H9 (cell line): ENCODE data around the gene LIMK2. TPM values are rescaled to one million over a fixed set of nuclear protein-coding genes. Genes with fewer than 3 reads are reported as not detected.
"Not testable (repeated sequence)": the region's sequence is repeated elsewhere in the genome, so short reads cannot be mapped to it uniquely, and the experiment has no call there.

Experiments
- DNase-seq: peaks from one replicate; pipeline ENCODE4 v3.0.0-alpha.2; 2017
- H2AFZ ChIP-seq: one replicate; pipeline ENCODE4 v1.6.1; 2013; ENCODE audit warnings: mild to moderate bottlenecking, low read length, control low read depth, moderate library complexity
- H2AK5ac ChIP-seq: 2 replicates; pipeline ENCODE4 v1.6.1; 2013; ENCODE audit warnings: low read length, control low read depth, mixed read lengths; ENCODE audit not compliant: insufficient read length
- H2BK120ac ChIP-seq: one replicate; pipeline ENCODE4 v1.6.1; 2013; ENCODE audit warnings: low read depth, mild to moderate bottlenecking, low read length, control low read depth, inconsistent platforms; ENCODE audit not compliant: poor library complexity, severe bottlenecking
- H2BK12ac ChIP-seq: 2 replicates; pipeline ENCODE4 v1.6.1; 2013; ENCODE audit warnings: low read length, control low read depth, mixed read lengths, low read depth; ENCODE audit not compliant: insufficient read length
- H2BK15ac ChIP-seq: 2 replicates; pipeline ENCODE4 v1.6.1; 2013; ENCODE audit warnings: low read depth, low read length, control low read depth
- H2BK20ac ChIP-seq: one replicate; pipeline ENCODE4 v1.6.1; 2013; ENCODE audit warnings: low read depth, mild to moderate bottlenecking, low read length, control low read depth, inconsistent platforms; ENCODE audit not compliant: poor library complexity, severe bottlenecking
- H2BK5ac ChIP-seq: 2 replicates; pipeline ENCODE4 v1.6.1; 2013; ENCODE audit warnings: low read length, control low read depth, mixed read lengths; ENCODE audit not compliant: insufficient read length
- H3K14ac ChIP-seq: 2 replicates; pipeline ENCODE4 v1.6.1; 2013; ENCODE audit warnings: low read length, control low read depth; ENCODE audit not compliant: insufficient read depth
- H3K18ac ChIP-seq: 2 replicates; pipeline ENCODE4 v1.6.1; 2013; ENCODE audit warnings: low read depth, mild to moderate bottlenecking, mixed read lengths, low read length, control low read depth; ENCODE audit not compliant: insufficient read length
- H3K23ac ChIP-seq: 2 replicates; pipeline ENCODE4 v1.6.1; 2013; ENCODE audit warnings: low read length, control low read depth, mixed read lengths, low read depth; ENCODE audit not compliant: insufficient read length
- H3K23me2 ChIP-seq: 2 replicates; pipeline ENCODE4 v1.6.1; 2013; ENCODE audit warnings: low read depth, mild to moderate bottlenecking, mixed read lengths, low read length, control low read depth; ENCODE audit not compliant: insufficient read length, poor library complexity, severe bottlenecking
- H3K27ac ChIP-seq: 2 replicates; pipeline ENCODE4 v1.5.1; 2013; ENCODE audit warnings: low read length, control low read depth, mixed read lengths, low read depth; ENCODE audit not compliant: insufficient read length
- H3K27me3 ChIP-seq: 2 replicates; pipeline ENCODE4 v1.6.1; 2013; ENCODE audit warnings: low read length, control low read depth, inconsistent platforms; ENCODE audit not compliant: insufficient read depth
- H3K4ac ChIP-seq: 2 replicates; pipeline ENCODE4 v1.6.1; 2013; ENCODE audit warnings: low read depth, mild to moderate bottlenecking, control low read depth, inconsistent platforms, low read length, moderate library complexity
- H3K4me1 ChIP-seq: 2 replicates; pipeline ENCODE4 v1.6.1; 2013; ENCODE audit warnings: low read length, control low read depth, inconsistent platforms; ENCODE audit not compliant: insufficient read depth
- H3K4me2 ChIP-seq: 2 replicates; pipeline ENCODE4 v1.6.1; 2013; ENCODE audit warnings: low read length, control low read depth, mixed read lengths; ENCODE audit not compliant: insufficient read length, insufficient read depth
- H3K56ac ChIP-seq: 2 replicates; pipeline ENCODE4 v1.6.1; 2013; ENCODE audit warnings: low read depth, mild to moderate bottlenecking, mixed read lengths, low read length, control low read depth; ENCODE audit not compliant: insufficient read length
- H3K79me1 ChIP-seq: 2 replicates; pipeline ENCODE4 v1.6.1; 2013; ENCODE audit warnings: low read depth, mild to moderate bottlenecking, moderate library complexity, low read length, control low read depth, inconsistent platforms; ENCODE audit not compliant: insufficient read depth, poor library complexity, severe bottlenecking
- H3K79me2 ChIP-seq: 2 replicates; pipeline ENCODE4 v1.6.1; 2013; ENCODE audit warnings: low read length, control low read depth, inconsistent platforms; ENCODE audit not compliant: insufficient read depth
- H3K9ac ChIP-seq: 2 replicates; pipeline ENCODE4 v1.6.1; 2013; ENCODE audit warnings: low read length, control low read depth, mixed read lengths; ENCODE audit not compliant: insufficient read length; ENCODE audit errors: extremely low read depth
- H3K9me3 ChIP-seq: one replicate; pipeline ENCODE4 v1.6.1; 2013; ENCODE audit warnings: low read depth, low read length, inconsistent platforms; ENCODE audit not compliant: control insufficient read depth
- H3T11ph ChIP-seq: one replicate; pipeline ENCODE4 v1.6.1; 2013; ENCODE audit warnings: mild to moderate bottlenecking, low read length, control low read depth, inconsistent platforms
- H4K20me1 ChIP-seq: one replicate; pipeline ENCODE4 v1.6.1; 2013; ENCODE audit not compliant: control insufficient read depth, insufficient read length, insufficient read depth
- H4K5ac ChIP-seq: 2 replicates; pipeline ENCODE4 v1.6.1; 2013; ENCODE audit warnings: low read depth, mild to moderate bottlenecking, mixed read lengths, low read length, control low read depth; ENCODE audit not compliant: insufficient read length
- H4K8ac ChIP-seq: replicated peaks from 2 replicates; pipeline ENCODE4 v1.6.1; 2013; ENCODE audit warnings: low read length, control low read depth, mixed read lengths, low read depth; ENCODE audit not compliant: insufficient read length
- H4K91ac ChIP-seq: 2 replicates; pipeline ENCODE4 v1.6.1; 2013; ENCODE audit warnings: low read depth, mild to moderate bottlenecking, moderate library complexity, mixed read lengths, low read length, control low read depth; ENCODE audit not compliant: insufficient read length
- H3K27ac Mint-ChIP-seq, 3 experiments: 2 replicates in 2 of 3; 3 replicates in 1 of 3; pipeline ENCODE4 v1.8.0; 2020 to 2021; ENCODE audit warnings: mixed read lengths in 3 of 3, mild to moderate bottlenecking in 1 of 3, moderate library complexity in 1 of 3
- H3K27me3 Mint-ChIP-seq: 2 replicates; pipeline ENCODE4 v1.8.0; 2021; ENCODE audit warnings: low read depth, mild to moderate bottlenecking, moderate library complexity, mixed read lengths
- H3K36me3 Mint-ChIP-seq, 3 experiments: 2 replicates in 2 of 3; 3 replicates in 1 of 3; pipeline ENCODE4 v1.8.0; 2020 to 2021; ENCODE audit warnings: low read depth in 3 of 3, mixed read lengths in 3 of 3; ENCODE audit not compliant: insufficient read depth in 1 of 3
- H3K4me1 Mint-ChIP-seq, 2 experiments: 2 replicates each; pipeline ENCODE4 v1.8.0; 2020; ENCODE audit warnings: mixed read lengths in 2 of 2
- H3K4me3 Mint-ChIP-seq, 2 experiments: 2 replicates in 1 of 2; 3 replicates in 1 of 2; pipeline ENCODE4 v1.8.0; 2020 to 2021; ENCODE audit warnings: mild to moderate bottlenecking in 2 of 2, mixed read lengths in 2 of 2, moderate library complexity in 1 of 2
- H3K9me3 Mint-ChIP-seq, 2 experiments: 2 replicates in 1 of 2; 3 replicates in 1 of 2; pipeline ENCODE4 v1.8.0; 2020; ENCODE audit warnings: mild to moderate bottlenecking in 2 of 2, mixed read lengths in 2 of 2, moderate library complexity in 1 of 2
- CTCF ChIP-seq: fragments of 200-600 bp; sonication (generic); conservative IDR thresholded peaks from 3 replicates; pipeline ENCODE4 v1.8.0; 2021; ENCODE audit warnings: antibody characterized with exemption, mild to moderate bottlenecking
- whole genome bisulfite sequencing: extraction: QIAGEN DNeasy Blood & Tissue Kit; methylation state at CpG from one replicate; pipeline ENCODE4 v1.1.7; 2013; ENCODE audit warnings: missing lambda C conversion rate, low lambda C conversion rate, mixed read lengths; ENCODE audit not compliant: insufficient read length; ENCODE audit errors: extremely low coverage; 5-methylcytosine and 5-hydroxymethylcytosine counted together
- total RNA-seq: library from RNA; stranded (reverse); gene quantifications from 2 replicates; pipeline ENCODE4 v1.2.1, GENCODE V29; 2021

The LIMK2 gene
- total RNA-seq, 1 experiment from 2014 or later = 51.3 TPM

GRCh38 chr22:31313366-31314147 is 101.5 kb downstream of the LIMK2 start:
- Histone ChIP-seq H3K56ac (no peak overlapping the region), H3K4me2 (no peak overlapping the region), H3K23ac (no peak overlapping the region), H3K9me3 (no peaks in the 10 kb centered on the region), H3K18ac (peak overlapping the region; percentile 53), H3K79me1 (no peaks in the 10 kb centered on the region), H3K79me2 (no peaks in the 10 kb centered on the region), H3T11ph (no peak overlapping the region), H3K23me2 (no peaks in the 10 kb centered on the region), H3K4me1 (peaks cover 4% of the 10 kb centered on the region; the same call in 1 of the 2 replicates), H2BK15ac (no peak overlapping the region), H3K4ac (no peak overlapping the region; the same call in 1 of the 2 replicates), H2AK5ac (no peak overlapping the region), H4K8ac (no peak overlapping the region), H2BK12ac (no peak overlapping the region), H2BK20ac (no peak overlapping the region), H2BK5ac (no peak overlapping the region), H3K14ac (peak overlapping the region; percentile 25; the same call in 1 of the 2 replicates), H2AFZ (peak overlapping the region; percentile 0), H4K5ac (peak overlapping the region; percentile 84), H3K27ac (no peak overlapping the region), H3K27me3 (no peaks in the 10 kb centered on the region), H4K20me1 (no peaks in the 10 kb centered on the region), H3K9ac (peak overlapping the region; percentile 13), H4K91ac (no peak overlapping the region), H2BK120ac (no peak overlapping the region)
- Mint-ChIP-seq H3K4me1 (peaks cover 7% of the 10 kb centered on the region in 2 experiments), H3K27me3 (no peaks in the 10 kb centered on the region), H3K4me3 (peak overlapping the region in 1 of 2 experiments; percentile 11; a peak in 2 of 5 replicates), H3K27ac (peak overlapping the region; percentile 7 to 84 (median 66); a peak in 5 of 7 replicates), H3K9me3 (peaks cover 17 to 19% of the 10 kb centered on the region in 2 experiments), H3K36me3 (peaks cover 5 to 19% (median 9%) of the 10 kb centered on the region in 3 experiments; a peak in 5 of 7 replicates)
- DNase-seq = peak; percentile 77
- TF ChIP-seq CTCF = peak; percentile 92
- no CpG with 5 or more reads among the region's 6 CpGs for WGBS

DNA sequence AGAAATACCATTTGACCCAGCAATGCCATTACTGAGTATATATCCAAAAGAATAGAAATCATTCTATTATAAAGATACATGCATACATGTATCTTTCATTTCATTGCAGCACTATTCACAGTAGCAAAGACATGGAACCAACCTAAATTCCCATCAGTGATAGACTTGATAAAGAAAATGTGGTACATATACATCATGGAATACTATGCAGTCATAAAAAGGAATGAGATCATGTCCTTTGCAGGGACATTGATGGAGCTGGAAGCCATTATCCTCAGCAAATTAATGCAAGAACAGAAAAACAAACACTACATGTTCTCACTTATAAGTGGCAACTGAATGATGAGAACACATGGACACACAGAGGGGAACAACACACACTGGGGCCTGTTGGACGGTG is 102.1 kb downstream of the LIMK2 start:
- not testable (repeated sequence) for H2BK5ac ChIP-seq, H3K56ac ChIP-seq, H3K23me2 ChIP-seq, H4K5ac ChIP-seq, H4K20me1 ChIP-seq, H3K27me3 ChIP-seq, H2AFZ ChIP-seq, H3K27ac ChIP-seq, H3T11ph ChIP-seq, H3K4me1 ChIP-seq, H4K91ac ChIP-seq, DNase-seq, H3K4me3 Mint-ChIP-seq, H3K9me3 ChIP-seq, H2AK5ac ChIP-seq, H4K8ac ChIP-seq, H3K4me2 ChIP-seq, H3K23ac ChIP-seq, H3K14ac ChIP-seq, H3K79me2 ChIP-seq, H3K27me3 Mint-ChIP-seq, H3K9ac ChIP-seq, H2BK20ac ChIP-seq, H2BK12ac ChIP-seq, H3K4ac ChIP-seq, H3K18ac ChIP-seq, H2BK120ac ChIP-seq, H3K79me1 ChIP-seq, H3K4me1 Mint-ChIP-seq, H2BK15ac ChIP-seq, H3K27ac Mint-ChIP-seq
- no CpG with 5 or more reads among the region's 1 CpG for WGBS
- Mint-ChIP-seq H3K36me3 (peaks cover 5 to 19% (median 9%) of the 10 kb centered on the region in 3 experiments; a peak in 5 of 7 replicates), H3K9me3 (peaks cover 17 to 19% of the 10 kb centered on the region in 2 experiments)
